ENCODE results near the gene SMARCAL1. TPM values are rescaled to one million over a fixed set of nuclear protein-coding genes. Genes with fewer than 3 reads are reported as not detected.

Gene SMARCAL1
- total RNA-seq, 2 donors from 2014 or later, result 15.3 to 32.2 TPM

GRCh38 chr2:216485745-216486144, 73.5 kb downstream of the SMARCAL1 start:
- no peak for DNase-seq (ENCODE audit: low spot score)
- TF ChIP-seq CTCF (IDR thresholded peaks at IDR 0.05), result no peak
- no peak for TF ChIP-seq POLR2A (IDR thresholded peaks at IDR 0.05)
- no peak for TF ChIP-seq POLR2AphosphoS5 (IDR thresholded peaks at IDR 0.05)
- no peaks in the 10 kb centered on the region for H3K27me3 ChIP-seq (replicated peaks; ENCODE audit: insufficient read depth)
- no peak overlapping the region for H3K27ac ChIP-seq
- H3K9me3 ChIP-seq, result no peaks in the 10 kb centered on the region
- H3K4me3 ChIP-seq, result no peak overlapping the region
- H3K36me3 ChIP-seq, result no peaks in the 10 kb centered on the region
- H3K4me1 ChIP-seq (replicated peaks), result no peaks in the 10 kb centered on the region
- 80% methylated on average over 5 of the region's 5 CpGs for WGBS
- intact Hi-C loops (cut with DNase I), result no loop called here

GRCh38 chr2:216486271-216486670, 74.0 kb downstream of the SMARCAL1 start:
- Histone ChIP-seq H3K27ac (no peak overlapping the region), H3K4me3 (no peak overlapping the region), H3K36me3 (no peaks in the 10 kb centered on the region), H3K27me3 (replicated peaks; ENCODE audit: insufficient read depth) (no peaks in the 10 kb centered on the region), H3K9me3 (no peaks in the 10 kb centered on the region), H3K4me1 (replicated peaks) (no peaks in the 10 kb centered on the region)
- TF ChIP-seq POLR2AphosphoS5 (IDR thresholded peaks at IDR 0.05) (no peak), POLR2A (IDR thresholded peaks at IDR 0.05) (no peak), CTCF (IDR thresholded peaks at IDR 0.05) (no peak)
- DNase-seq (ENCODE audit: low spot score), result no peak
- WGBS, result 84% methylated on average over 7 of the region's 7 CpGs
- intact Hi-C loops (cut with DNase I), result no loop called here

GRCh38 chr2:216486708-216487107, 74.4 kb downstream of the SMARCAL1 start:
- Histone ChIP-seq H3K27ac (no peak overlapping the region), H3K36me3 (no peaks in the 10 kb centered on the region), H3K27me3 (replicated peaks; ENCODE audit: insufficient read depth) (no peaks in the 10 kb centered on the region), H3K4me1 (replicated peaks) (no peaks in the 10 kb centered on the region), H3K4me3 (no peak overlapping the region), H3K9me3 (no peaks in the 10 kb centered on the region)
- TF ChIP-seq CTCF (IDR thresholded peaks at IDR 0.05) (no peak), POLR2AphosphoS5 (IDR thresholded peaks at IDR 0.05) (no peak), POLR2A (IDR thresholded peaks at IDR 0.05) (no peak)
- intact Hi-C loops (cut with DNase I), result no loop called here
- WGBS, result 63% methylated on average over 4 of the region's 4 CpGs
- no peak for DNase-seq (ENCODE audit: low spot score)

- H3K27ac ChIP-seq, result no peak overlapping the region
- WGBS, result 69% methylated on average over 1 of the region's 1 CpG
- H3K4me3 ChIP-seq, result no peak overlapping the region
- TF ChIP-seq POLR2A (IDR thresholded peaks at IDR 0.05), result no peak
- no peak for TF ChIP-seq CTCF (IDR thresholded peaks at IDR 0.05)
- TF ChIP-seq POLR2AphosphoS5 (IDR thresholded peaks at IDR 0.05), result no peak
- no peaks in the 10 kb centered on the region for H3K27me3 ChIP-seq (replicated peaks; ENCODE audit: insufficient read depth)
- H3K36me3 ChIP-seq, result no peaks in the 10 kb centered on the region
- intact Hi-C loops (cut with DNase I), result no loop called here
- no peak for DNase-seq (ENCODE audit: low spot score)
- H3K9me3 ChIP-seq, result no peaks in the 10 kb centered on the region
- no peaks in the 10 kb centered on the region for H3K4me1 ChIP-seq (replicated peaks)
Observed at GRCh38 chr2:216490061-216490460, 77.8 kb downstream of the SMARCAL1 start.

- 43% methylated on average over 9 of the region's 9 CpGs for WGBS
- TF ChIP-seq POLR2A (IDR thresholded peaks at IDR 0.05) (no peak), POLR2AphosphoS5 (IDR thresholded peaks at IDR 0.05) (no peak)
- Histone ChIP-seq H3K27ac (no peak overlapping the region), H3K36me3 (no peaks in the 10 kb centered on the region), H3K4me3 (no peak overlapping the region), H3K9me3 (no peaks in the 10 kb centered on the region), H3K27me3 (replicated peaks; ENCODE audit: insufficient read depth) (no peaks in the 10 kb centered on the region), H3K4me1 (replicated peaks) (no peaks in the 10 kb centered on the region)
- DNase-seq (ENCODE audit: low spot score), result no peak
- intact Hi-C loops (cut with DNase I), result no loop called here
Observed at GRCh38 chr2:216491793-216492596, 79.7 kb downstream of the SMARCAL1 start.
